ENCODE measurements around the gene PARP16. TPM values are rescaled to one million over a fixed set of nuclear protein-coding genes. Genes with fewer than 3 reads are reported as not detected.
A peak's percentile ranks its signal among the peaks of the same experiment; 100 is the strongest.

Gene PARP16
- total and polyA plus RNA-seq, 9 of the 15 experiments (the other 6 are each of a cell fraction or from before 2014, with no cell fraction given), result 3.0 to 9.9 (median 5.8) TPM

GRCh38 chr15:65285291-65286068 lies 1.2 kb downstream of the PARP16 start (continued):
- TF ChIP-seq CC2D1A (IDR thresholded peaks at IDR 0.05), result no peak
- TF ChIP-seq ASH1L (IDR thresholded peaks at IDR 0.05; ENCODE audit: borderline replicate concordance, low read depth, partially characterized antibody), result no peak
- TF ChIP-seq DACH1 (IDR thresholded peaks at IDR 0.05; ENCODE audit: partially characterized antibody), result peak; percentile 59
- TF ChIP-seq GTF2E2 (tag; IDR thresholded peaks at IDR 0.05), result no peak
- TF ChIP-seq ZNF224 (CRISPR knock-in tag; IDR thresholded peaks at IDR 0.05), result no peak
- TF ChIP-seq CCAR2 (IDR thresholded peaks at IDR 0.05; ENCODE audit: low read depth, low read length), result no peak
- TF ChIP-seq ARHGAP35 (IDR thresholded peaks at IDR 0.05; ENCODE audit: partially characterized antibody), result no peak
- TF ChIP-seq PKNOX1 (IDR thresholded peaks at IDR 0.05), result 0 out of 2 replicates have a peak, but pooled peaks have one; percentile 25

- Histone ChIP-seq H3K27me3 (ENCODE audit: control insufficient read depth in 2 of 2, insufficient read depth in 2 of 2, low read length in 2 of 2) (no peaks in the 10 kb centered on the region), H4K20me1 (replicated peaks; ENCODE audit: control insufficient read depth, insufficient read depth, low read length) (peaks cover 5% of the 10 kb centered on the region; the same call in 1 of the 2 replicates), H3K36me3 (ENCODE audit: control insufficient read depth, insufficient read depth, low read length) (no peaks in the 10 kb centered on the region), H3K9ac (ENCODE audit: insufficient read depth in 1 of 2, low read depth in 2 of 2, low read length in 2 of 2) (no peak overlapping the region), H3K4me1 (replicated peaks in 1 of 2; ENCODE audit: control insufficient read depth in 2 of 2, insufficient read depth in 2 of 2, low read length in 2 of 2) (peaks cover 4 to 11% of the 10 kb centered on the region in 2 experiments; a peak in 4 of 5 replicates), H3K9me1 (ENCODE audit: control insufficient read depth, insufficient read depth, low read length) (no peaks in the 10 kb centered on the region), H3K79me2 (ENCODE audit: control insufficient read depth, insufficient read depth, low read length) (no peaks in the 10 kb centered on the region), H3K4me3 (no peak overlapping the region), H3K9me3 (replicated peaks; ENCODE audit: control insufficient read depth, insufficient read depth, low read depth, low read length) (no peaks in the 10 kb centered on the region), H2AFZ (ENCODE audit: low read depth, low read length) (no peak overlapping the region), H3K4me2 (ENCODE audit: insufficient read depth, low read length) (no peak overlapping the region), H3K27ac (ENCODE audit: extremely low read depth, low read depth, low read length) (no peak overlapping the region)
- no peak for ATAC-seq
- BruUV-seq (replicated peaks), result no TSS peak
- in situ Hi-C loops (cut with MboI) (no loop called here), intact Hi-C loops (cut with micrococcal nuclease) (no loop called here)
- CTCF ChIA-PET (ENCODE audit: low intra/inter-chr PET ratio), result no interaction called here
- FAIRE-seq, result no peak
- WGBS (ENCODE audit: insufficient coverage, low coverage, missing lambda C conversion rate), result 14% methylated on average over 1 of the region's 1 CpG
- POLR2A ChIA-PET, result interaction anchor here (1.6 to 2.8 kb wide), 3 partner anchors 8 to 26 kb away, joined by 7 to 11 read pairs (median 8); partner anchors contain the start of genes PARP16 and RNU5B-1
- DNase-seq (ENCODE audit: extremely low read depth in 1 of 4, low spot score in 3 of 4), result peak in 1 of 4 experiments; percentile 10
- TF ChIP-seq ZNF584 (CRISPR knock-in tag; IDR thresholded peaks at IDR 0.05; ENCODE audit: low read depth), result no peak
- TF ChIP-seq SIX5 (IDR thresholded peaks at IDR 0.05; ENCODE audit: borderline replicate concordance in 1 of 2, insufficient read depth in 1 of 2, low read depth in 1 of 2, low read length in 2 of 2), result no peak
- TF ChIP-seq PBX2 (CRISPR knock-in tag; IDR thresholded peaks at IDR 0.05; ENCODE audit: low read depth), result no peak
- no peak for TF ChIP-seq PBX2 (tag; conservative IDR thresholded peaks at IDR 0.05; ENCODE audit: low read depth)
- no peak for TF ChIP-seq PCBP1 (IDR thresholded peaks at IDR 0.05; ENCODE audit: low read depth, low read length, poor library complexity, severe bottlenecking)
- no peak for TF ChIP-seq MYNN (IDR thresholded peaks at IDR 0.05)
- TF ChIP-seq MYNN (CRISPR knock-in tag; IDR thresholded peaks at IDR 0.05), result no peak
- TF ChIP-seq, protein P1, sequence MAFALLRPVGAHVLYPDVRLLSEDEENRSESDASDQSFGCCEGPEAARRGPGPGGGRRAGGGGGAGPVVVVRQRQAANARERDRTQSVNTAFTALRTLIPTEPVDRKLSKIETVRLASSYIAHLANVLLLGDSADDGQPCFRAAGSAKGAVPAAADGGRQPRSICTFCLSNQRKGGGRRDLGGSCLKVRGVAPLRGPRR (CRISPR knock-in tag; IDR thresholded peaks at IDR 0.05), result no peak
- TF ChIP-seq ZNF232 (CRISPR knock-in tag; IDR thresholded peaks at IDR 0.05), result no peak
Measured at GRCh38 chr15:65278480-65278879, 8.2 kb downstream of the PARP16 start.

Data from K562 (cell line).